ENCODE results near the gene GIN1. TPM values are rescaled to one million over a fixed set of nuclear protein-coding genes. Genes with fewer than 3 reads are reported as not detected.

Gene GIN1, protein sequence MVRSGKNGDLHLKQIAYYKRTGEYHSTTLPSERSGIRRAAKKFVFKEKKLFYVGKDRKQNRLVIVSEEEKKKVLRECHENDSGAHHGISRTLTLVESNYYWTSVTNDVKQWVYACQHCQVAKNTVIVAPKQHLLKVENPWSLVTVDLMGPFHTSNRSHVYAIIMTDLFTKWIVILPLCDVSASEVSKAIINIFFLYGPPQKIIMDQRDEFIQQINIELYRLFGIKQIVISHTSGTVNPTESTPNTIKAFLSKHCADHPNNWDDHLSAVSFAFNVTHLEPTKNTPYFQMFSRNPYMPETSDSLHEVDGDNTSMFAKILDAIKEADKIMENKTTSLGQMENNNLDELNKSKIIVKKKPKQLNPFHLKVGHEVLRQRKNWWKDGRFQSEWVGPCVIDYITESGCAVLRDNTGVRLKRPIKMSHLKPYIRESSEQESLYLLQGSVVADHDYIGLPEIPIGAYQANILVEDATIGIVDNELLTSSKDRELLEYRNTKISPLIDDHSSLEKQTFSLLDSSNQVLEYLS
- 1 to 10 TPM; 7.0 to 9.6 TPM for total RNA-seq
- polyA plus RNA-seq (2013, experiment 1 of 2): 13.3 TPM
- 8.4 TPM for polyA plus RNA-seq (2013, experiment 2 of 2)
- long read RNA-seq, experiment 1, partial matches to known transcripts: 0 of 3 reads
- long read RNA-seq, experiment 1, other reads (novel, unspliced or antisense): 1 of 3 reads
- long read RNA-seq, experiment 2, transcript GIN1-201 (8 exons, 3,229 nt): major isoform, 9 of 13 reads
- long read RNA-seq, experiment 2, partial matches to known transcripts: 1 of 13 reads
- long read RNA-seq, experiment 2, other reads (novel, unspliced or antisense): 2 of 13 reads
- long read RNA-seq, experiment 3, transcript GIN1-201 (8 exons, 3,229 nt): major isoform, 22 of 28 reads
- long read RNA-seq, experiment 3, partial matches to known transcripts: 0 of 28 reads
- long read RNA-seq, experiment 3, other reads (novel, unspliced or antisense): 6 of 28 reads
- long read RNA-seq, experiment 4, partial matches to known transcripts: 0 of 1 reads
- long read RNA-seq, experiment 4, other reads (novel, unspliced or antisense): 0 of 1 reads

DNA sequence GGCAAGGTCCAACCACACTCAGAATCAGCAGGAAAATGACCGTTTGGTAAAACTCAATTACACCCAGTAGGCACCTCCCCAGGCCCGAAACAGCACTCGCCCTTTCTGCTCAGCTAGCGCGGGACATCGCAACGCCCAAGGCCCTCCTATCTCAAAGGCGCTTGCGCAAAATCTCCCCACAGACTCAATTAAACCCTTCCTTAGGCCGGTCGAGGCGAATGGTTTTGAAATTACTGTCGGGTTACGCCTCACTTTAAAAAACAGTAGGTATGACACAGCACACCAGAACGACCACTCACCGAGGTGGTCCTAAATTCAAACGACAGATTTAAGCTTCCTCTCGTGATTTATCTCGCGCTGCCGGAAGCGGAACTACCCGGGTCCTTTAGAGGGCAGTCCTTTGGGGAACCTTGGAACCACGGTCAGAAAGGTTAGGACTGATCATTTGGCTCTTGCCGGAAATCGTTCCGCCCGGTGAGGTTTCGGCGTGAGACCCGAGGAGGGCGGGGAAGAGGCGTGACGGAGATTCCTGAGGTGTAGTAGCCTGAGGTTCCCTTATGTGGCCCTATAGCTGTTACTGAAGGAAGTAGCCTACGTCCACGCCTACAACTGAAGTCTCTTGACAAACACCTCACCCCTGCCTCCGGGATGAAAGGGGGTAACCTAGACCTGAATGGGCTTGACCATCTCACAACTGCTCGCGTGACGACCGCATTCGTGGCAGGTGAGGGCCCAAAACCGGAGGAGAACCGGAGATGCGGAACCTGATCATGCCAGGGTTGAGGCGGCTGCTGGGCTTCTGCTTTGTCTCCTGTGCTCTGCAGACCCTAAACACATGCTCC, at the start of gene GIN1, which contains the start of gene PPIP5K2:
Gene GIN1 (minus strand): TSS at position 374 of the 842 bp plus-strand sequence. CDS start 11,431 bp downstream, outside the sequence.
Gene PPIP5K2 (plus strand): TSS at position 537 of the 842 bp plus-strand sequence. CDS start 9,289 bp downstream, outside the sequence.
- peak within 1 kb of the TSS; percentile 87 for H3K4me3 ChIP-seq (ENCODE audit: low read length)
- peaks cover 3% of the 10 kb centered on the region for H3K4me1 ChIP-seq (ENCODE audit: control insufficient read depth, insufficient read depth, low read length)
- H3K27me3 ChIP-seq (ENCODE audit: control insufficient read depth, insufficient read depth, low read length, poor library complexity, severe bottlenecking): no peaks in the 10 kb centered on the region
- no peak for TF ChIP-seq CTCF (conservative IDR thresholded peaks at IDR 0.05)
- Mint-ChIP-seq H3K27ac (peak within 1 kb of the TSS; percentile 98), H3K4me3 (peak within 1 kb of the TSS; percentile 97), H3K27me3 (ENCODE audit: insufficient read depth) (no peaks in the 10 kb centered on the region), H3K36me3 (ENCODE audit: low read depth) (peaks cover 8% of the 10 kb centered on the region), H3K4me1 (peaks cover 22% of the 10 kb centered on the region), H3K9me3 (no peaks in the 10 kb centered on the region)
- peak; percentile 99 for DNase-seq
- H3K9me3 ChIP-seq (ENCODE audit: control insufficient read depth, low read length): no peaks in the 10 kb centered on the region
- H3K36me3 ChIP-seq (ENCODE audit: control insufficient read depth, insufficient read depth, low read length): peaks cover 3% of the 10 kb centered on the region
- H3K9ac ChIP-seq (ENCODE audit: extremely low read depth, low read length, poor library complexity, severe bottlenecking): peak within 1 kb of the TSS; percentile 91
- WGBS, 2 experiments (ENCODE audit: insufficient coverage in 1 of 2, insufficient read length in 1 of 2): 0% methylated on average over 18 to 46 of the region's 46 CpGs
- peak within 1 kb of the TSS; percentile 92 for H3K27ac ChIP-seq (ENCODE audit: low read depth, low read length)

GRCh38 chr5:103166706-103167105, 46.8 kb upstream of the GIN1 start:
- Mint-ChIP-seq H3K4me3 (no peak overlapping the region), H3K9me3 (no peaks in the 10 kb centered on the region), H3K4me1 (no peaks in the 10 kb centered on the region), H3K36me3 (ENCODE audit: low read depth) (peaks cover 19% of the 10 kb centered on the region), H3K27ac (no peak overlapping the region), H3K27me3 (ENCODE audit: insufficient read depth) (no peaks in the 10 kb centered on the region)
- H3K4me1 ChIP-seq (ENCODE audit: control insufficient read depth, insufficient read depth, low read length): no peaks in the 10 kb centered on the region
- peaks cover 31% of the 10 kb centered on the region for H3K36me3 ChIP-seq (ENCODE audit: control insufficient read depth, insufficient read depth, low read length)
- no peaks in the 10 kb centered on the region for H3K9me3 ChIP-seq (ENCODE audit: control insufficient read depth, low read length)
- no peak overlapping the region for H3K4me3 ChIP-seq (ENCODE audit: low read length)
- no peak for TF ChIP-seq CTCF (conservative IDR thresholded peaks at IDR 0.05)
- no peak for DNase-seq
- H3K27me3 ChIP-seq (ENCODE audit: control insufficient read depth, insufficient read depth, low read length, poor library complexity, severe bottlenecking): no peaks in the 10 kb centered on the region
- H3K9ac ChIP-seq (ENCODE audit: extremely low read depth, low read length, poor library complexity, severe bottlenecking): no peak overlapping the region
- H3K27ac ChIP-seq (ENCODE audit: low read depth, low read length): no peak overlapping the region

Data from endodermal cell (in vitro differentiated cells).